Subcutaneous adipose tissue (tissue), 4 donors: ENCODE results near the gene DAD1. TPM values are rescaled to one million over a fixed set of nuclear protein-coding genes. Genes with fewer than 3 reads are reported as not detected.

Experiments used
- total RNA-seq, 4 donors: library from RNA; depleted of rRNA; stranded (reverse); fragments of >200 nt; gene quantifications; one replicate each; pipeline ENCODE4 v1.1.0, GENCODE V29; 2016
- TF ChIP-seq, protein P1 (sequence below): fragments of 450-650 bp; IDR thresholded peaks from one replicate; pipeline ENCODE4 v1.5.1; 2016; ENCODE audit warnings: low read depth, mild to moderate bottlenecking, control low read depth, antibody characterized with exemption, moderate library complexity

DAD1 gene
- total RNA-seq, 4 donors from 2014 or later: 114 to 356 (median 179) TPM

DNA sequence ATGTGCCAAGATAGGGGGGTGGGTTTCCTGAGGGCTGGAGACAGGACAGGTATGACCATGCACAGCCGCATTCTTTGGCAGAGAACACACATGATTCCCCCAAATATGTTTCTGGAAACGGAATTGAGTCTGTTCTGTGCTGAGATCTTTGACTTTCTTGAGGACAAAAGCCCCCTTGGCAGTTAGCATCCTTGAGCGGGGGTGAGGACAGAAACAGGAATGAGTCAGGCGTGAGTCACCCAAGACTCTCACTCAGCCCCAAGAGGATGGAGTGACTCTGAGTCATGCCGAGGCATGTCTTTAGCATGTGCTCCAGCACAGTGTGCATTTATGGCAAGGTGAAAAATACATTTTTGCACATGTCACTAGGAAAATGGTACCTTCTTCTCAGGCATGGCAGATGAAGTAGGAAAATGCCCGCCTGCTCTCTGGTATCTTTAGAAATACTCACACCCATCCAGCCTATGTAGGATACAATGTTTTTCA, 52.1 kb downstream of the DAD1 start:
- TF ChIP-seq, protein P1, sequence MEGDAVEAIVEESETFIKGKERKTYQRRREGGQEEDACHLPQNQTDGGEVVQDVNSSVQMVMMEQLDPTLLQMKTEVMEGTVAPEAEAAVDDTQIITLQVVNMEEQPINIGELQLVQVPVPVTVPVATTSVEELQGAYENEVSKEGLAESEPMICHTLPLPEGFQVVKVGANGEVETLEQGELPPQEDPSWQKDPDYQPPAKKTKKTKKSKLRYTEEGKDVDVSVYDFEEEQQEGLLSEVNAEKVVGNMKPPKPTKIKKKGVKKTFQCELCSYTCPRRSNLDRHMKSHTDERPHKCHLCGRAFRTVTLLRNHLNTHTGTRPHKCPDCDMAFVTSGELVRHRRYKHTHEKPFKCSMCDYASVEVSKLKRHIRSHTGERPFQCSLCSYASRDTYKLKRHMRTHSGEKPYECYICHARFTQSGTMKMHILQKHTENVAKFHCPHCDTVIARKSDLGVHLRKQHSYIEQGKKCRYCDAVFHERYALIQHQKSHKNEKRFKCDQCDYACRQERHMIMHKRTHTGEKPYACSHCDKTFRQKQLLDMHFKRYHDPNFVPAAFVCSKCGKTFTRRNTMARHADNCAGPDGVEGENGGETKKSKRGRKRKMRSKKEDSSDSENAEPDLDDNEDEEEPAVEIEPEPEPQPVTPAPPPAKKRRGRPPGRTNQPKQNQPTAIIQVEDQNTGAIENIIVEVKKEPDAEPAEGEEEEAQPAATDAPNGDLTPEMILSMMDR: no peak

DNA sequence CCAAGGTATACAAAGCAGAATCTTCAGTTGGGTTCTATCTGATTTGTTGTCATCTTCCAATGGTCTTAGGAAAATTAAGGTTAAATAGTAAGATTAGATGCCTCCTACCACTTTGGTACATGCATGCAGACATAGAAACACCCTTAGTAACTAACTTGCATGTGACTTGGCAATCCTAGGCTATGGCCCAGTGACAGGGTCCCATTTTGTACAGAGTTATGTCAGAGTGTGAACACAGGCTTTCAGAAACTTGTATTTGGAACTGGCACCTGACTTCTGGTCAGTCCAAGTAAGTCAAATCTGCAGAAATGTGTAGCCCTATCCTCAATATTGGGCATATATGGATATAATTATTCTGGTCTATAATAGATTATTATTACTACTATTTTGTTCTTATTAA, 53.1 kb downstream of the DAD1 start:
- TF ChIP-seq, protein P1: no peak

DNA sequence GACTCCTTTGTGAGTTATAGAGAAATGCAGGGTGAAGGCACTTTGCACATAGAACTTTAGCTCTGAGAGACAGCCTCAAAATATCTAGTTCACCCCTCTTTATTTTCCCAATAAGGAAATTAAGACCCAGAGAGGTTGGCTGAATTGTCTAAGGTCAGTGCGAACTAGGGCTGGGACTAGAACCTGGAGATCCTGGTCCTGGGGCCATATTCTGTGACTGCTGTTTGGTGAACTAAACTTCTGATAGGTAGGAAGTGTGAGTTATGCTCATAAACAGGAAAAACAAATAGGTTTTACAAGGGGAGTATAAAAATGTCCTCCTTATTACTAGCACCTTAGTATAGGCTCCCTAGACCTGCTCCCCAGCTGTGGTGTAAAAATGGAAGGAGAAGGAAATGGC, 53.9 kb downstream of the DAD1 start:
- TF ChIP-seq, protein P1: no peak

DNA sequence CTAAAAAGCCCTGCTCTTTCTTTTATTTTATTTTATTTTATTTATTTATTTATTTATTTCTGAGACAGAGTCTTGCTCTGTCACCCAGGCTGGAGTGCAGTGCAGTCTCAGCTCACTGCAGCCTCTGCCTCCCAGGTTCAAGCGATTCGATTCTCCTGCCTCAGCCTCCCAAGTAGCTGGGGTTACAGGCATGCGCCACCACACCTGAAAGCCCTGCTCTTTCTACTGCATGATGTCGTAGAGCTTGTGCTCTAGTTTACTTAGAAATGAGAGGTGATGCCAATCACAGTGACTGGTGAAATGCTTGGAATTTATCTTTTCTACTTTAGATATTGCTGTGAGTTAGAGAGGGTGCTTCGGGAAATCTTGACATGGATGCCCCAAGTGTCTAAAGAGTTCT, 54.5 kb downstream of the DAD1 start:
- TF ChIP-seq, protein P1: no peak

DNA sequence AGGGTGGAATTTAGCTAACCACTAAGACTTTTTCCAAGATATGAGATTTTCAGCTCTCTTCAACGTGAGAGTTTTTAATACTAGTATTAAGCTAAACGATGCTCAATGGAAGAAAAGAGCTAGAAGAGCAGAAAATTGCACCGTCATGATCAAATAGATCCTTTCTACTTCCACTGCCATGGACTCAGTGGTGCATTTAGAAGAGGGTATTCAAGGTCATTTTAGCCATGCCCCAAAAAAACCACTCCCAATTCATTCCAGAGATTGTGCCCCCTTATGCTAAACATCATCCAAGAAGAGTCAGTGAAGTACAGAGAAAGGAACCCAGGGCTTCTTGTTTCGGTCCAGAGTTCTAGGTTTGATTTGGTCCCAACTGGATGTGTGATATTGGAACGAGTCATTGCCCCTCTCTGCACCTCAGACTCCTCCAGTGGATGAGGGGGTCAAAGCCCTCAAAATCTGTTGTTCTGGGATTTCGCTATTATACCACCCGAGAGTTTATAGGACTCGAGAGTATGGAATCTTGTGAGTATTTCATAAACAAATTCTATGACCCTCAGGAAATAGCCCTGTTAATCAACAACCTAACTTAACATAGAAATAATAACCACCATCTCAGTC, 55.2 kb downstream of the DAD1 start:
- TF ChIP-seq, protein P1: no peak

DNA sequence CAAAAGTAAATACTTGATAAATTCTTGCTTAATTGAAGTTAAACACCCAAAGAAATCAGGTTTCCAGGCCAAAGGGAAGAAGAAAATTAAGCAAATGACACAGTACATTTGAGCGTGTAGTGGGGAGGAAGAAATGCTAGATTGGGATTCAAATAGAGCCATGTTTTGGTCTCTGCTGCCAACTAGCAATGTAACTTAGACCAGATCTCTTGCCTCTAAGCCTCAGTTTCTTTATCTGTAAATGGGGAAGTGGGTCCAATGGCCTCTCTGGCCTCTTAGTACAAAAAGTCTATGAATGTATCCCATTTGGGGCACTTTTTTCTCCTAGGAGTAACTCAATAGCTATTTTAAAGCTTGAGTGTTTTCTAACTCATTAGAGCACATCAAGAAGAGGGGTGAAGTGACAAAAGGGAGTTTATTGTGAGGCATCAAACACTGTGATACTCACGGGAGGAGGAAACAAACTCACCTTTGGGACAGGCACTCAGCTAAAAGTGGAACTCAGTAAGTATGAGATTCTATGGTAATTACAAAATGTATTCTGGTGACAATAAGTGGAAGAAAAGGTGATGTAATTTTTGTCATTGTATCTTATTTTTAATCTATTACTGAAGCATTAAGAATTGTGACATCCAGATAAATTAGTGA, 55.8 kb downstream of the DAD1 start:
- TF ChIP-seq, protein P1: no peak

DNA sequence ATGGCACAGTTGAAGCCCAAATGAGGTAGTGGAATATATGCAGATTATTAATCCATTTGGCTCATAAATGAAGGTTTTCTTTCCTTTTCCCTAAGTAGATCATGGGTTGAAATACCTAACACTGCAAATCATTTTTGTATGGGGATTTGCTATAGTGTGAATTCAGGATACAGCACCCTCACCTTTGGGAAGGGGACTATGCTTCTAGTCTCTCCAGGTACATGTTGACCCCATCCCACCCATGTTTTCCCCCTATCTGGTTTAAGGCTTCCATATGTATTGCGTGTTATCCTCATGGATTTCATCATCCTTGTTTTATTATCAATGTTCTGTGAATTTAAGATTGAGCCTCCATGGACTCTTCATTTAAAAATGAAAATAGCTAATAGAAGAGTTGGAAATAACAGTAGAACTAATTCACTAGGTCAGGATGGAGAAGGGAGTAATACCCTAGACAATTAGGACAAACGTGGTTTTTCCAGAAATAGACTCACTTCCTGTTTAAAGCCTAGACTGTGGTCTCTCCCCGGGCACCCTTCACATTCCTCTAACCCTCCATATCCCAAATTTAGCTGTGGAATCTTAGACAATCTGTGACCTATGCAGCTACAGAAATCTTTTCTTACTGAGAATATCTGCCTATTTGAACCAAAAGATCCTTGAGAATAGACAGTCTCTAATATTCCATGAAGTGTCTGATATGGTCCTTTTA, 56.5 kb downstream of the DAD1 start:
- TF ChIP-seq, protein P1: no peak
